ENCODE data around the gene LRRK2.

DNA sequence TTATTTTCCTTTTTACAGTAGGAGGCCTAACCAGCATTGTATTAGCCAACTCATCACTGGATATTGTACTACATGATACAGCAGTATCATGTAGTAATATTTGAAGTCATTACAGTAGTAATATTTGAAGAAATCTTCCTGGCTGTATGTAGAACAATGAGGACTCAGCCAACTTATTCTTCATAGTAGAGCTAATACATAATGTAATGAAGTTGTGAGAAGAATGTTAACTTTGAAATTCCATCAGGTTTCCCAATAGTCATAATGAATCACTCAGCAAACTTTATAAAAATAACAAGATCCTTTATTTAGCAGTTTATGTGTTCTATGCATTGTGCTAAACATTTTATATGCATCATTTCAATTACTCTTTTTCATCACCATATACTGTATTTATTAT lies 61.8 kb downstream of the LRRK2 start:
- TF ChIP-seq POLR2AphosphoS5 (IDR thresholded peaks at IDR 0.05; ENCODE audit: low read depth, low read length), result no peak
- TF ChIP-seq KDM1A (IDR thresholded peaks at IDR 0.05; ENCODE audit: borderline replicate concordance, low read length), result no peak
- no peak for TF ChIP-seq JUND (IDR thresholded peaks at IDR 0.05; ENCODE audit: low read length)
- no peak for TF ChIP-seq FOSL1 (IDR thresholded peaks at IDR 0.05; ENCODE audit: insufficient read depth, low read depth, low read length)
- TF ChIP-seq, protein P1, sequence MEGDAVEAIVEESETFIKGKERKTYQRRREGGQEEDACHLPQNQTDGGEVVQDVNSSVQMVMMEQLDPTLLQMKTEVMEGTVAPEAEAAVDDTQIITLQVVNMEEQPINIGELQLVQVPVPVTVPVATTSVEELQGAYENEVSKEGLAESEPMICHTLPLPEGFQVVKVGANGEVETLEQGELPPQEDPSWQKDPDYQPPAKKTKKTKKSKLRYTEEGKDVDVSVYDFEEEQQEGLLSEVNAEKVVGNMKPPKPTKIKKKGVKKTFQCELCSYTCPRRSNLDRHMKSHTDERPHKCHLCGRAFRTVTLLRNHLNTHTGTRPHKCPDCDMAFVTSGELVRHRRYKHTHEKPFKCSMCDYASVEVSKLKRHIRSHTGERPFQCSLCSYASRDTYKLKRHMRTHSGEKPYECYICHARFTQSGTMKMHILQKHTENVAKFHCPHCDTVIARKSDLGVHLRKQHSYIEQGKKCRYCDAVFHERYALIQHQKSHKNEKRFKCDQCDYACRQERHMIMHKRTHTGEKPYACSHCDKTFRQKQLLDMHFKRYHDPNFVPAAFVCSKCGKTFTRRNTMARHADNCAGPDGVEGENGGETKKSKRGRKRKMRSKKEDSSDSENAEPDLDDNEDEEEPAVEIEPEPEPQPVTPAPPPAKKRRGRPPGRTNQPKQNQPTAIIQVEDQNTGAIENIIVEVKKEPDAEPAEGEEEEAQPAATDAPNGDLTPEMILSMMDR (IDR thresholded peaks at IDR 0.05; ENCODE audit: control extremely low read depth in 1 of 3, insufficient read depth in 1 of 3, low read depth in 1 of 3, low read length in 3 of 3), result no peak
- TF ChIP-seq EP300 (IDR thresholded peaks at IDR 0.05; ENCODE audit: borderline replicate concordance in 1 of 2, low read depth in 2 of 2, low read length in 2 of 2), result no peak
- no peak for TF ChIP-seq RFX5 (IDR thresholded peaks at IDR 0.05; ENCODE audit: borderline replicate concordance, low read depth, low read length)
- TF ChIP-seq BACH1 (IDR thresholded peaks at IDR 0.05; ENCODE audit: low read length), result no peak
- no peak for TF ChIP-seq POLR2A (IDR thresholded peaks at IDR 0.05; ENCODE audit: control extremely low read depth in 1 of 2, low read depth in 2 of 2, low read length in 2 of 2)
- no peak for TF ChIP-seq NRF1 (IDR thresholded peaks at IDR 0.05; ENCODE audit: low read depth, low read length)
- TF ChIP-seq USF2 (IDR thresholded peaks at IDR 0.05; ENCODE audit: low read length), result no peak
- TF ChIP-seq PHF8 (conservative IDR thresholded peaks at IDR 0.05; ENCODE audit: low read depth, low read length), result no peak
- TF ChIP-seq RAD21 (IDR thresholded peaks at IDR 0.05 in 1 of 2, conservative IDR thresholded peaks at IDR 0.05 in 1 of 2; ENCODE audit: low read depth in 2 of 2, low read length in 2 of 2), result no peak
- TF ChIP-seq MAX (IDR thresholded peaks at IDR 0.05), result no peak
